GM12878 (cell line): ENCODE results near the gene ENAH. TPM values are rescaled to one million over a fixed set of nuclear protein-coding genes. Genes with fewer than 3 reads are reported as not detected.

Experiments used
- ATAC-seq: fragments of 200-7000 bp; cut with Tn5 transposase; 3 replicates; pipeline ENCODE4 v1.9.1; 2020; ENCODE audit warnings: mild to moderate bottlenecking, moderate library complexity
- BruUV-seq: library from RNA; stranded (reverse); fragments of 400-500 nt; replicated peaks from 2 replicates; lab custom pipeline; 2021; lab: Mats Ljungman, UMichigan
- CTCF ChIA-PET: fragments of 300-600 bp; sonication (Branson Sonifier 250); formaldehyde crosslinking; extraction: SDS; loops from one replicate; lab custom pipeline; 2021; ENCODE audit warnings: inconsistent platforms; lab: Yijun Ruan, JAX
- POLR2A ChIA-PET: fragments of 350-600 bp; formaldehyde crosslinking; extraction: SDS; loops from one replicate; lab custom pipeline; 2021; ENCODE audit warnings: inconsistent platforms; lab: Charles Lee
- RAD21 ChIA-PET: fragments of 300-600 bp; sonication (Branson Sonifier 250); formaldehyde crosslinking; loops from one replicate; lab custom pipeline; 2023; ENCODE audit warnings: antibody characterized with exemption; ENCODE audit not compliant: unreplicated experiment; lab: Charles Lee
- SMC1A ChIA-PET: fragments of 300-600 bp; sonication (Branson Sonifier 250); formaldehyde crosslinking; loops from one replicate; lab custom pipeline; 2023; ENCODE audit not compliant: unreplicated experiment, uncharacterized antibody; lab: Charles Lee
- DNase-seq: peaks from one replicate; pipeline ENCODE4 v3.0.0-alpha.2; 2011; ENCODE audit warnings: low read depth, low spot score
- FAIRE-seq: peaks from 3 replicates; lab custom pipeline; 2011; peaks lifted over from hg19 to GRCh38; lab: Jason Lieb, UNC
- H2AFZ ChIP-seq: 2 replicates; pipeline ENCODE4 v1.6.0; 2011; ENCODE audit warnings: low read depth, low read length, control low read depth; ENCODE audit not compliant: control insufficient read depth
- H3K27ac ChIP-seq: 2 replicates; pipeline ENCODE4 v1.5.1; 2011; ENCODE audit warnings: control low read depth; ENCODE audit not compliant: control insufficient read depth, insufficient read depth
- H3K27me3 ChIP-seq, 2 experiments: replicated peaks in 1 of 2; 2 replicates each; pipeline versions ENCODE4 v1.6.0 to v1.6.1; 2011; ENCODE audit warnings: low read length in 1 of 2; ENCODE audit not compliant: control insufficient read depth in 2 of 2, insufficient read depth in 2 of 2
- H3K36me3 ChIP-seq, 2 experiments: 2 replicates each; pipeline ENCODE4 v1.5.1; 2011; ENCODE audit warnings: low read length in 1 of 2; ENCODE audit not compliant: control insufficient read depth in 2 of 2, insufficient read depth in 2 of 2
- H3K4me1 ChIP-seq: 2 replicates; pipeline ENCODE4 v1.6.1; 2011; ENCODE audit warnings: mild to moderate bottlenecking, low read length, moderate library complexity, mixed read lengths; ENCODE audit not compliant: control insufficient read depth, insufficient read depth
- H3K4me2 ChIP-seq: 2 replicates; pipeline ENCODE4 v1.6.0; 2011; ENCODE audit warnings: control low read depth; ENCODE audit not compliant: control insufficient read depth, insufficient read depth
- H3K4me3 ChIP-seq: fragments of 200-600 bp; sonication (generic); 2 replicates; pipeline ENCODE4 v1.5.1; 2016
- H3K79me2 ChIP-seq: 2 replicates; pipeline ENCODE4 v1.6.0; 2011; ENCODE audit warnings: low read length; ENCODE audit not compliant: control insufficient read depth, insufficient read depth
- H3K9ac ChIP-seq: 2 replicates; pipeline ENCODE4 v1.8.0; 2011; ENCODE audit warnings: low read length, control low read depth, mixed read lengths; ENCODE audit not compliant: control insufficient read depth, insufficient read depth
- H3K9me3 ChIP-seq: replicated peaks from 3 replicates; pipeline ENCODE4 v1.5.1; 2011; ENCODE audit warnings: mild to moderate bottlenecking, low read length; ENCODE audit not compliant: control insufficient read depth, insufficient read depth
- H4K20me1 ChIP-seq: 2 replicates; pipeline ENCODE4 v1.6.0; 2011; ENCODE audit not compliant: control insufficient read depth, insufficient read depth
- CHD2 ChIP-seq: IDR thresholded peaks from 2 replicates; pipeline ENCODE4 v1.6.1; 2011; ENCODE audit warnings: low read depth, low read length, improper control_type of control experiment, borderline replicate concordance
- E2F4 ChIP-seq: IDR thresholded peaks from 2 replicates; pipeline ENCODE4 v1.6.1; 2012; ENCODE audit warnings: low read depth, low read length, improper control_type of control experiment
- GABPA ChIP-seq: IDR thresholded peaks from 2 replicates; pipeline ENCODE4 v1.6.1; 2014; ENCODE audit warnings: antibody characterized with exemption, low read depth, mild to moderate bottlenecking, inconsistent platforms
- HCFC1 ChIP-seq: fragments of 150-350 bp; IDR thresholded peaks from 2 replicates; pipeline ENCODE4 v1.6.1; 2014; ENCODE audit warnings: low read length
- HDAC6 ChIP-seq: fragments of 200-600 bp; sonication (generic); IDR thresholded peaks from one replicate; pipeline ENCODE4 v1.8.0; 2017; ENCODE audit warnings: antibody characterized with exemption; ENCODE audit not compliant: unreplicated experiment
- MEF2B ChIP-seq: fragments of 450-650 bp; IDR thresholded peaks from 2 replicates; pipeline ENCODE4 v1.6.1; 2018; ENCODE audit warnings: mild to moderate bottlenecking, moderate library complexity; ENCODE audit not compliant: partially characterized antibody, poor library complexity, severe bottlenecking
- MTA3 ChIP-seq: IDR thresholded peaks from 2 replicates; pipeline ENCODE4 v1.6.1; 2012; ENCODE audit warnings: low read length, inconsistent platforms, borderline replicate concordance
- MYB ChIP-seq: fragments of 150-350 bp; IDR thresholded peaks from 2 replicates; pipeline ENCODE4 v1.6.1; 2014; ENCODE audit warnings: mild to moderate bottlenecking, low read depth, low read length, borderline replicate concordance
- PML ChIP-seq: IDR thresholded peaks from 2 replicates; pipeline ENCODE4 v1.6.1; 2012; ENCODE audit warnings: low read length, inconsistent platforms
- SMAD1 ChIP-seq: fragments of 450-650 bp; IDR thresholded peaks from 2 replicates; pipeline ENCODE4 v1.6.1; 2018; ENCODE audit warnings: mild to moderate bottlenecking, low read depth; ENCODE audit not compliant: partially characterized antibody
- SMARCA5 ChIP-seq: fragments of 450-650 bp; IDR thresholded peaks from 2 replicates; pipeline ENCODE4 v1.6.1; 2017; ENCODE audit warnings: mild to moderate bottlenecking
- SMC3 ChIP-seq: IDR thresholded peaks from 2 replicates; pipeline ENCODE4 v1.6.1; 2011; ENCODE audit warnings: low read length, improper control_type of control experiment, borderline replicate concordance
- SRF ChIP-seq, 2 experiments: IDR thresholded peaks; 2 replicates each; pipeline ENCODE4 v1.6.1; 2011; ENCODE audit warnings: low read depth in 2 of 2, low read length in 2 of 2, mild to moderate bottlenecking in 1 of 2, moderate library complexity in 1 of 2
- SUPT20H ChIP-seq: IDR thresholded peaks from 2 replicates; pipeline ENCODE4 v1.6.1; 2011; ENCODE audit warnings: low read depth, mild to moderate bottlenecking, low read length, moderate library complexity, borderline replicate concordance; ENCODE audit not compliant: control insufficient read depth
- ZBTB11 ChIP-seq: fragments of 450-650 bp; formaldehyde crosslinking; IDR thresholded peaks from 2 replicates; pipeline ENCODE4 v1.5.0; 2022; ENCODE audit warnings: mild to moderate bottlenecking, missing genetic modification characterization
- WGBS: methylation state at CpG from one replicate; pipeline ENCODE4 v1.1.6; 2016; ENCODE audit warnings: low lambda C conversion rate; ENCODE audit not compliant: insufficient replicate concordance, insufficient coverage; ENCODE audit errors: missing lambda C conversion rate; 5-methylcytosine and 5-hydroxymethylcytosine counted together
- in situ Hi-C: fragments of 300-500 bp; cut with MboI; formaldehyde crosslinking; loops from 9 replicates; pipeline ENCODE4 v1.14.3; 2018; ENCODE audit warnings: mixed read lengths
- intact Hi-C: fragments of 100-400 bp; cut with micrococcal nuclease; formaldehyde crosslinking; loops from one replicate; pipeline ENCODE4 v1.14.2; 2022; ENCODE audit not compliant: unreplicated experiment
- polyA plus RNA-seq, 11 experiments: library from polyadenylated mRNA; depleted of rRNA in 4 of 11; unstranded in 6 of 11; stranded (reverse) in 5 of 11; fragments of >200 nt; fragmentation: Nextera tagmentation in 4 of 11; fragmentation: Illumina TruSeq in 1 of 11; extraction: Ambion mirVana in 4 of 11; extraction: Trizol in 1 of 11; gene quantifications; 1 replicate in 1 of 11; 2 replicates in 10 of 11; pipeline versions ENCODE4 v1.2.1 to v1.2.3, GENCODE V29; 2011 to 2016; ENCODE audit warnings: inconsistent platforms in 2 of 11, missing spikeins in 2 of 11, low read depth in 1 of 11
- total RNA-seq, 4 experiments: library from RNA; depleted of rRNA in 3 of 4; stranded (reverse); fragments of >200 nt in 3 of 4; fragmentation: Illumina TruSeq in 1 of 4; extraction: Trizol in 1 of 4; gene quantifications; 2 replicates each; pipeline versions ENCODE4 v1.2.1 to v1.2.3, GENCODE V29; 2013 to 2021
- TF ChIP-seq, protein P1 (sequence below): IDR thresholded peaks from 2 replicates; pipeline ENCODE4 v1.6.1; 2011; ENCODE audit warnings: mild to moderate bottlenecking, low read depth, low read length, moderate library complexity; ENCODE audit not compliant: insufficient replicate concordance

ENAH gene
- total and polyA plus RNA-seq, 10 of the 15 experiments (the other 5 are each of a cell fraction or from before 2014, with no cell fraction given): under 0.01 to 0.62 (median 0.06) TPM; not detected in 5

- Histone ChIP-seq H3K4me3 (no peak overlapping the region), H3K9ac (no peak overlapping the region), H3K4me1 (no peaks in the 10 kb centered on the region), H4K20me1 (no peaks in the 10 kb centered on the region), H3K27ac (no peak overlapping the region), H3K79me2 (no peaks in the 10 kb centered on the region), H3K4me2 (no peak overlapping the region), H3K27me3 (no peaks in the 10 kb centered on the region), H2AFZ (no peak overlapping the region), H3K9me3 (no peaks in the 10 kb centered on the region), H3K36me3 (no peaks in the 10 kb centered on the region)
- 88% methylated on average over 1 of the region's 1 CpG for WGBS
- ChIA-PET POLR2A (no interaction called here), SMC1A (interaction anchor here (1.1 kb wide), 1 partner anchor 12 kb away, joined by 3 read pairs; no protein-coding TSS in a partner anchor), RAD21 (no interaction called here), CTCF (interaction anchor here (1.0 kb wide), 1 partner anchor 12 kb away, joined by 3 read pairs; no protein-coding TSS in a partner anchor)
- no TSS peak for BruUV-seq
- FAIRE-seq: no peak
- in situ Hi-C loops: no loop called here
- no peak for DNase-seq
- intact Hi-C loops: no loop called here
- TF ChIP-seq SMARCA5: no peak
- no peak for TF ChIP-seq MYB
- no peak for TF ChIP-seq HCFC1
- TF ChIP-seq MTA3: no peak
- TF ChIP-seq SMC3: no peak
- TF ChIP-seq MEF2B: no peak
- TF ChIP-seq E2F4: no peak
- no peak for TF ChIP-seq SUPT20H
- no peak for TF ChIP-seq SMAD1
- no peak for TF ChIP-seq PML
- no peak for TF ChIP-seq CHD2
- TF ChIP-seq SRF (IDR thresholded peaks at IDR 0.05; ENCODE audit: low read depth in 2 of 2, low read length in 2 of 2): no peak
- no peak for TF ChIP-seq ZBTB11 (CRISPR knock-in tag)
- TF ChIP-seq HDAC6: no peak
- no peak for TF ChIP-seq GABPA
- TF ChIP-seq, protein P1, sequence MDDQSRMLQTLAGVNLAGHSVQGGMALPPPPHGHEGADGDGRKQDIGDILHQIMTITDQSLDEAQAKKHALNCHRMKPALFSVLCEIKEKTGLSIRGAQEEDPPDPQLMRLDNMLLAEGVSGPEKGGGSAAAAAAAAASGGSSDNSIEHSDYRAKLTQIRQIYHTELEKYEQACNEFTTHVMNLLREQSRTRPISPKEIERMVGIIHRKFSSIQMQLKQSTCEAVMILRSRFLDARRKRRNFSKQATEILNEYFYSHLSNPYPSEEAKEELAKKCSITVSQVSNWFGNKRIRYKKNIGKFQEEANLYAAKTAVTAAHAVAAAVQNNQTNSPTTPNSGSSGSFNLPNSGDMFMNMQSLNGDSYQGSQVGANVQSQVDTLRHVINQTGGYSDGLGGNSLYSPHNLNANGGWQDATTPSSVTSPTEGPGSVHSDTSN: no peak
- no peak for ATAC-seq
These were observed 119.7 kb downstream of the ENAH start for GRCh38 chr1:225533238-225533637.
